GM21447 (cell line): Measurements from ENCODE around the gene IGSF9.
"Not testable (repeated sequence)": the region's sequence is repeated elsewhere in the genome, so short reads cannot be mapped to it uniquely, and the experiment has no call there.

Experiments used
- ATAC-seq: cut with Tn5 transposase; IDR thresholded peaks from one replicate; pipeline ENCODE4 v1.9.1; 2021; ENCODE audit not compliant: unreplicated experiment

Gene IGSF9

GRCh38 chr1:159900086-159900680 lies 45.2 kb downstream of the IGSF9 start, which contains the start of gene CFAP45:
TSS of gene CFAP45 (minus strand) at chr1:159900165. CDS start at chr1:159900098, 67 bp downstream.
- no peak for ATAC-seq

- ATAC-seq: not testable (repeated sequence)
Observed at GRCh38 chr1:159899634-159900033, 45.8 kb downstream of the IGSF9 start.

DNA sequence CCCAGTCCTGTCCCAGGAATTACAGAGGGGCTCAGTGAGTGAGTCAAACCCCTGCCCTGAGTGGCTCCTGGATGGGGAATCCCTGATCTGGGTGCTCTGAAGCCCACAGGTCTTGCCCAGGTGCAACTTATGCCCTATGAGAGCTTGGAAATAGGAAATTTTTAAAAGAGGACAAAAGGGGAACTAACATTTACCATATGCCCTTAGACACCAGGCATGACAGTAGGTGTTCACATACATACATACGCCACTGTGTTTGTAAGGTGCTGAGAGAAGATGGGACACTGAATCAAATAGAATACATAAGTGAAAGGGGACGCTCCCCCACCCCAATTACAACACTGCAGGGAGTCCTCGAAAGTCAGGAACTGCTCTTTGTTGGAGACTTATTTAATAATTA lies 46.9 kb downstream of the IGSF9 start:
- ATAC-seq: no peak

DNA sequence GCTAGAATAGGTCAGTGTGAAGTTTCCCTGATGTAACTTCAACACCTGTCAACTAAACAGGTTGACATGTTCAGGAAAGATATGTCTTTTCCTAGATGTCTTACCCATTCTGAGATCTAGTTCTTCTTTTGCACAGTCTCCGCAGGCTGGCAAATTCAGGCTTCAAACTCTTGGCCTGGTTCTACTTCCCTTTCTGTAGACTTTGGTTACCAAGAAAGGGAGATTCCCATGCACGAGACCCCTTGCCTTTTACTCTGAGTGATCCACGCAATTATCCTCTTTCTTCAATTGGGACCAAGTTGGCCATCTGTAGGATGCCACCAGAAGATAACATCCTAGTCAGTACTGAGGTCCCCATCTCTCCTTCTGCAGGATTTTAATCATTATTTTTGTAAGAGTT lies 47.5 kb downstream of the IGSF9 start:
- no peak for ATAC-seq

DNA sequence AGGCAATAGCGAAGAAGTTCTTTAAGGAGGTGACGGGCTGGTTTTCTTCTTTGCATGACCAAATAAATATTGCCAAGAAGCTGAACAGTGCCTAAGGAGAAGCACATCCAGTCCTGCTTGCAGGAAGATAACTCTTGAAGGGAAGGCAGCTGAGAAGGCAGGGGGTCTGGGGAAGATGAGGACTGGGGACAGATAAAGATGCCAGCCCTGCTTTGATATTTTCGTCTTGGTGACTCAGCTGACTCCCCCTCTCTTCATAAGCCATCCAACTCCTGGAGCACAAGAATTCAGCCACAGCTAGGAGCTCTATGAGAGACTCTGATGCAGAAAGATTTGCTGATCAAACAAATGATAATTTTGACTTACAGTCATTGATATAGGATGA lies 48.9 kb downstream of the IGSF9 start:
- no peak for ATAC-seq

GRCh38 chr1:159895836-159896545 lies 49.4 kb downstream of the IGSF9 start:
- no peak for ATAC-seq

GRCh38 chr1:159895286-159895685 lies 50.1 kb downstream of the IGSF9 start:
- no peak for ATAC-seq

DNA sequence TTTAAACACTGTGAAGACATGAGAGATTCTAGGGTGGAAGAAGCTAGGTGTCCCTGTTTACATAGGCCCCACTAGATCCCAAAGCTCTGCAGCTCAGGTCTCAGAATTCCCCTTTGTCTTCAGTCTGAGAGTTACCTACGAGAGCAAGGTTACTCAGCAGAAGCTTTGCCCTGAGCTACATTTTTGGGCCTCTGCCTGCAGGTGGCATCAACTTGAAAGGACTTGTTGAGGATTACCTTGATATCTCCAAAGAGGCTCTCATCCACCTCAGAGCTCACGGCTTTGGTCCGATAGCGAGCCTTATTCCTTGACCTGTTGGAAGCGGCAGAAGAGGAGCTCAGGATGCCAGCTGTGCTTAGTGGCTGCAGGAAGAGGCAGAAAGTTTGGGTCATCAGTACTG lies 52.5 kb downstream of the IGSF9 start:
- no peak for ATAC-seq

GRCh38 chr1:159891275-159892157 lies 53.9 kb downstream of the IGSF9 start:
- peak; percentile 58 for ATAC-seq

DNA sequence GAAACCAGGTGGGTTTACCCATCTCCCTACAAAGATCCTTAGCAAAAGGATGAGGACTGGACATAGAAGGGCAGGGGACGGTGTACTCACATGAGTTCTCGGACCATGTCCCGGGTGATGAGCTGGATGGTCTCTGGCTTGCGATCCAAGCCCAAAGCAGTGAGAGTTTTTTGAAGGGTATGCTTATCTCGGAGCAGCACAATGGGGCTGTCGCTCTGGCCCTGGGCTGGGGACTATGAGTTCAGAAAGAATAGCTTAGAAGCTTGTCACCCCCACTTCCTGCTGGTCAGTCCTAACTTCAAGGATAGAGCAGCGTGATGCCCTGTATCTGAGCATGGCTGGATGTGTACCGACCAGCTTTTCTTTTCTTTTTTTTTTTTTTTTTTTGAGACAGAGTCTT lies 55.0 kb downstream of the IGSF9 start:
- no peak for ATAC-seq

DNA sequence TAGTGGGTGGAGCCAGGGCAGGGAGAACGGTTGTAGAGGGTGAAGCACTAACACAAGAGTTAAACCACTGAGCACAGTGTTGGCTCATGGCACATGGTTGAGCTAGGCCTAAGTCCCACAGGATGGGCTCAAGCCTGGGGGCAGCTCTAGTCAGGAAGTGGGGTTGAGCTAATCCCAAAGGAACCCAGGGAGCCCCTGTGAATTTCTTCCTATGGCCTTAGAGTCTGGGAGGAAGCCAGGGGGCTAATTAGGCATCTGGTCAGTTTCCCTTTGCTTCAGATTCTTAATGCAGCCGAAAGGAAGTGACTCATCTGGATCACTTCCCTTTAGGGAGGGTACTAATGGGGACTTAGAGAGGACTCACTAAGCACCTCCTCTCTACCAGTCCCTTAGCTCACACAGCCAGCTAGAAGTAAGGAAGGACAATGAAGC lies 55.6 kb downstream of the IGSF9 start:
- ATAC-seq: peak; percentile 91

DNA sequence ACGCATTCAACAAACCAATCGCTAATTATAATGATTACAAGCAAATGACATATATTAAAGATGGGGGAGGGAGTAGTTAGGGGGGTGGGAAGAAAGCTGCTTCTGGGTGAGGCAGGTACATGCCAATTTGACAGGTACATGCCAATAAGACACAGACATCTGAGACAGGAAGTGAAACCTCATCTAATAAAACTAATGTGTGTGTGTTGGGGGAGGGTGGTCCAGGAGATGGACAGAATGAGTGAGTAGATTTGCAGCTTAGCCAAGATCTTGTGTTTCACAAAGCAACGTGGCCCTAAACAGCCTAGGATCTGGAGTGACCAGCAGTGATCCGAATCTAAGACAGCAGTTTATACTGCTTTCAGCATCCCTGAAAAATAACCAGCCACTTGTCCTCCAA lies 56.2 kb downstream of the IGSF9 start:
- ATAC-seq: no peak

DNA sequence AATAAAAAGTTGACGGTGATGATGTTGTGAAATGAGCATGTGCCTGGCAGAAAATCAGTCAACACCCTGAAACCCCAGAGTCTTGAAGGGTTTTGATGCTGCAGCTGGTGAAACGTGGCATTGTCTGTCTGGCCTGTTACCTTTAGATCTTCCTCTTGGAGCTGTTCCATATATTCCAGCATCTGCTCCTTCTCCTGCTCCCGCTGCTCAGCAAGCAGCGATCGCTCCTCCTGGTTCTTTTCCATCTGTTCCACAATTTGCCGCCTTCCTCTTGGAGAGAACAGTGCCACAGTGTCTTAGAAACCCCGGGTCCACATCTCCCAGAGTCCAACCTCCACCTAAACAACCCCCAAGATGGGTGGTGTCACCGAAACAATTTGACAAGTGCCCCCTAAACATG lies 61.1 kb downstream of the IGSF9 start:
- no peak for ATAC-seq

- ATAC-seq: no peak
Observed at GRCh38 chr1:159883134-159883533, 62.3 kb downstream of the IGSF9 start.

DNA sequence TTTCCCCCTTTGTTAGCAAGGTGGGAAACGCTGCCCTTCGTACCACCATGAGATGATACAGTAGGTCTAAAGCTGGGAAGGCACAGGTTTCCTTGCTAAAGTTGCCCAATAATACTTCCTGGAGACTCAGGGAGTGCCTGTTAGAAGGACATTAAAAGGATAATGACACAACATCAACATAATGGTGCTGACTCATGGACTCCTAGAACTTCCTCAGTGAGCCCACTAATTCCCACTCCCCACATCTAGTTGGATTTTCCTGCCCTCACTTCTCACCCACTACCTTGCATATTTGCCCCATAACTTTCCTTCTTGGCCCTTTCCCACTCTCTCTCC lies 62.9 kb downstream of the IGSF9 start:
- no peak for ATAC-seq

DNA sequence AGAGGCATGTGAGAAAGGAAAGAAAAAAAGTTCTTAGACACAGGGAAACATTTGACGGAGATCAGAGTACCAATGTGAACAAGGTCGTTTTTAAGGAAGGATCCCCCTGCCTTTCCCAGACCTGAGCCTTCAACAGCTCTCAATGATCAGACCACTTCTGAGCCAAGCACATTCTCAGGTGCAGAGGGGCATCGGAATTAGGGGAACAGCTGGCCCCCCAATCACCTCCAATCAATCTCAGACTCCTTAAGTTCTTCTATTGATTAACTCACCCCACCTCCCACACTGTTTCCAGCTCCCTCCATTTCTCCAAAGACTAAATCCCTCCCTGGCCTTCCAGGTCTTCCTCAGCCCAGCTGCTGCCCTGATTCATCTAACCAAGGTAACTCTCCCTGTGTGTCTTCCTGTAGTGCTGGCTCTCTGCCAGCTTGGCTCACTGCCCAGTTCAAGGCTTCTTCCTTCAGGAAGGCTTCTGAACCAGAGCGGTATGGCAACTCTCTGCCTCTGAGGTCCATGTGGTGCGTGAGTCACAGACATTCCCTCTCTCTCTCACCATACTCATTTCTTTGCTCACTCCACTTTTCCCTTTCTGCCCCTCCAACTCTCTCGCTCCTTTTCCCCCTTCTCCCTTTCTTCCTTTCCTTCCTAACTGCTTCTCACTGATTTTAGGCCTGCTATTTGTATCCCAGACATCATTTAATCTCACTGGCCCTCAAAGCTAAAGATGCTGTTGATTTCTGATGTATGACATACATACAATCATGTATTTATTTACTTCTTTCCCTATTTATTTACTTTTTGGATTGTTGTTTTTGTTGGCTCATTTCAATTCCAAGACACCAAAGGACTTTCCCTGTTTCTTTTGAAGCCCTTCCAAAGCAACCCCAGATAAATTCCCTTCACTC lies 63.5 kb downstream of the IGSF9 start:
- ATAC-seq: no peak

GRCh38 chr1:159880430-159880829 lies 65.0 kb downstream of the IGSF9 start:
- ATAC-seq: no peak

DNA sequence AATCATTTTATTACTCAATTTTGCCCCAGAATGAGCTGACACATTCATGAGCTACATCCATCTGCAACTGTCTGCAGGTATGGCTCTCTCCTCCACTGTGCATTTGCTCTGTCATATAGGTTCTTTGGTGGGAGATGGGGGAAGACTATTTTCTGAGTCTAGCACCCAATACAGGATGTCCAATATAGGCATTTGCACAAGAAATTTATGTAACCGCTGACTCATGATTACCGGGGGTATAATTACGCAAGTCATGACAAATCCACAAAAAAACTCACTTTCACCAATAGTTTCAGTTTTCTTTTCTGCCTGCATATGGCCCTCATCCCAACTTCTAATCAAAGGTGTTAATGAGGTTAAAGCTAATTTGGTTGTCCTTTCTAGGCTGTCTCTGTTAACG lies 65.4 kb downstream of the IGSF9 start:
- ATAC-seq: no peak

GRCh38 chr1:159879136-159879535 lies 66.3 kb downstream of the IGSF9 start:
- no peak for ATAC-seq

- no peak for ATAC-seq
Observed at GRCh38 chr1:159877695-159878444, 67.5 kb downstream of the IGSF9 start.
